SK-N-MC (cell line): Measurements from ENCODE around the gene UBAC2.

ENCODE experiments used
- EZH2 ChIP-seq: fragments of 200-600 bp; sonication (generic); IDR thresholded peaks from one replicate; pipeline ENCODE4 v1.6.1; 2017; ENCODE audit warnings: antibody characterized with exemption
- POLR2AphosphoS5 ChIP-seq: IDR thresholded peaks from 2 replicates; pipeline ENCODE4 v1.6.1; 2012; ENCODE audit warnings: mild to moderate bottlenecking, low read depth, low read length, borderline replicate concordance

DNA sequence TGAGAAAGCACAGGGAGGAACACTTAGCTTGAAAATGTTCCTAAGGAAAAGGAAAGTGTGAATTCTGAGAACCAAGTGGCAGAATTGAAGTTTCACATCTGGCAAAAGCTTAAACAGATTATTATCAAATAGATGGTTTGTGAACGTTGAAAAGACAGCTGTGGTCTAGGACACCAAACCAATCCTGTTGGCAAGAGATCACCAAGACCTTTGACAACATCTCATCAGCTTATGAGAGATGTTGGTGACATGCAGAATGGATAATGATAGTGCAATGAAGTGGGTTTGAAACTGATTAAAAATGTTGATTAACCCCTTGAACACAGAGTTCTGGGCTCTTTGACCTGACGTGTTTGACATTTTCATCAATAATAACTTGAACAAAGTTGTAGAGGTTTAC lies 181.1 kb downstream of the UBAC2 start:
- TF ChIP-seq EZH2 (no peak), POLR2AphosphoS5 (no peak)
